Osteoblast (primary cell): Measurements from ENCODE around the gene DNASE1L2. TPM values are rescaled to one million over a fixed set of nuclear protein-coding genes. Genes with fewer than 3 reads are reported as not detected.
A peak's percentile ranks its signal among the peaks of the same experiment; 100 is the strongest.
"Not testable (repeated sequence)": the region's sequence is repeated elsewhere in the genome, so short reads cannot be mapped to it uniquely, and the experiment has no call there.

ENCODE experiments used
- DNase-seq: peaks from one replicate; pipeline ENCODE4 v3.0.0; 2011; ENCODE audit warnings: low spot score, mixed read lengths; ENCODE audit not compliant: insufficient read length; ENCODE audit errors: missing footprints
- H2AFZ ChIP-seq: 2 replicates; pipeline ENCODE4 v1.6.0; 2011; ENCODE audit warnings: mild to moderate bottlenecking, low read length
- H3K27ac ChIP-seq: 2 replicates; pipeline ENCODE4 v1.5.1; 2011; ENCODE audit warnings: mild to moderate bottlenecking, low read depth, low read length, moderate library complexity
- H3K27me3 ChIP-seq: 2 replicates; pipeline ENCODE4 v1.6.0; 2012; ENCODE audit warnings: mild to moderate bottlenecking, control low read depth, inconsistent platforms, low read length, moderate library complexity; ENCODE audit not compliant: insufficient read depth
- H3K36me3 ChIP-seq: 2 replicates; pipeline ENCODE4 v1.5.1; 2011; ENCODE audit warnings: mild to moderate bottlenecking, low read length, control low read depth, moderate library complexity; ENCODE audit not compliant: insufficient read depth
- H3K4me1 ChIP-seq: 2 replicates; pipeline ENCODE4 v1.5.1; 2011; ENCODE audit warnings: mild to moderate bottlenecking, low read length, control low read depth, moderate library complexity; ENCODE audit not compliant: insufficient read depth
- H3K4me2 ChIP-seq: 2 replicates; pipeline ENCODE4 v1.6.0; 2011; ENCODE audit warnings: mild to moderate bottlenecking, low read length; ENCODE audit not compliant: insufficient read depth
- H3K4me3 ChIP-seq: fragments of 200-600 bp; sonication (generic); 3 replicates; pipeline ENCODE4 v1.5.1; 2012; ENCODE audit warnings: mild to moderate bottlenecking, low read length, inconsistent platforms; ENCODE audit not compliant: insufficient read depth
- H3K79me2 ChIP-seq: 2 replicates; pipeline ENCODE4 v1.6.0; 2012; ENCODE audit warnings: mild to moderate bottlenecking, low read length, control low read depth, inconsistent platforms; ENCODE audit not compliant: insufficient read depth
- H3K9me3 ChIP-seq: 2 replicates; pipeline ENCODE4 v1.5.1; 2011; ENCODE audit warnings: low read depth, low read length, control low read depth
- H4K20me1 ChIP-seq: 2 replicates; pipeline ENCODE4 v1.6.0; 2012; ENCODE audit warnings: mild to moderate bottlenecking, low read length, control low read depth; ENCODE audit not compliant: insufficient read depth
- CTCF ChIP-seq: IDR thresholded peaks from 2 replicates; pipeline ENCODE4 v1.5.1; 2011; ENCODE audit warnings: mild to moderate bottlenecking, low read depth, low read length, moderate library complexity; ENCODE audit errors: extremely low read depth
- total RNA-seq: library from RNA; depleted of rRNA; stranded (reverse); fragments of >200 nt; gene quantifications from 2 replicates; pipeline ENCODE4 v1.2.3, GENCODE V29; 2012

Gene DNASE1L2
- total RNA-seq, 1 donor = 0.72 TPM

- no peaks in the 10 kb centered on the region for H3K9me3 ChIP-seq
- no peak overlapping the region for H3K27ac ChIP-seq
- no peak overlapping the region for H2AFZ ChIP-seq
- no peak for TF ChIP-seq CTCF
- H3K27me3 ChIP-seq = peaks cover 49% of the 10 kb centered on the region
- no peaks in the 10 kb centered on the region for H3K79me2 ChIP-seq
- H3K4me3 ChIP-seq = no peak overlapping the region
- H3K4me1 ChIP-seq = no peaks in the 10 kb centered on the region
- no peaks in the 10 kb centered on the region for H4K20me1 ChIP-seq
- H3K4me2 ChIP-seq = no peak overlapping the region
- DNase-seq = no peak
- H3K36me3 ChIP-seq = no peaks in the 10 kb centered on the region
These were observed 37.1 kb upstream of the DNASE1L2 start for GRCh38 chr16:2199095-2199494.

- H2AFZ ChIP-seq = no peak overlapping the region
- DNase-seq = peak; percentile 82
- peaks cover 3% of the 10 kb centered on the region for H3K4me1 ChIP-seq
- H3K79me2 ChIP-seq = no peaks in the 10 kb centered on the region
- no peaks in the 10 kb centered on the region for H3K9me3 ChIP-seq
- no peak for TF ChIP-seq CTCF
- H3K4me2 ChIP-seq = no peak overlapping the region
- no peak overlapping the region for H3K27ac ChIP-seq
- H4K20me1 ChIP-seq = no peaks in the 10 kb centered on the region
- no peak overlapping the region for H3K4me3 ChIP-seq
- peaks cover 43% of the 10 kb centered on the region for H3K27me3 ChIP-seq
- no peaks in the 10 kb centered on the region for H3K36me3 ChIP-seq
These were observed 36.6 kb upstream of the DNASE1L2 start for GRCh38 chr16:2199621-2200139.

GRCh38 chr16:2200313-2200712 is 35.9 kb upstream of the DNASE1L2 start:
- Histone ChIP-seq H3K9me3 (no peaks in the 10 kb centered on the region), H3K36me3 (no peaks in the 10 kb centered on the region), H3K4me1 (peaks cover 6% of the 10 kb centered on the region), H3K27me3 (peaks cover 36% of the 10 kb centered on the region), H3K4me3 (no peak overlapping the region), H3K27ac (no peak overlapping the region), H4K20me1 (no peaks in the 10 kb centered on the region), H2AFZ (no peak overlapping the region), H3K4me2 (no peak overlapping the region), H3K79me2 (no peaks in the 10 kb centered on the region)
- TF ChIP-seq CTCF = no peak
- no peak for DNase-seq

- not testable (repeated sequence) for H3K36me3 ChIP-seq, H3K4me2 ChIP-seq, H4K20me1 ChIP-seq, H3K9me3 ChIP-seq, H3K27ac ChIP-seq, H2AFZ ChIP-seq, DNase-seq, H3K4me3 ChIP-seq
- peaks cover 16% of the 10 kb centered on the region for H3K27me3 ChIP-seq
- H3K4me1 ChIP-seq = peaks cover 13% of the 10 kb centered on the region
- peaks cover 22% of the 10 kb centered on the region for H3K79me2 ChIP-seq
These were observed 33.0 kb upstream of the DNASE1L2 start for GRCh38 chr16:2203119-2203688.
